ENCODE data around the gene ZNF304.

ZNF304 gene

GRCh38 chr19:57327993-57328392, 23.1 kb upstream of the ZNF304 start:
- TF ChIP-seq CTCF (IDR thresholded peaks at IDR 0.05): no peak
- no peak overlapping the region for H3K4me3 ChIP-seq
- DNase-seq (ENCODE audit: low spot score): no peak
- H3K27ac ChIP-seq: no peak overlapping the region

GRCh38 chr19:57334191-57334590, 16.9 kb upstream of the ZNF304 start:
- TF ChIP-seq CTCF (IDR thresholded peaks at IDR 0.05): no peak
- no peak overlapping the region for H3K27ac ChIP-seq
- H3K4me3 ChIP-seq: no peak overlapping the region
- DNase-seq (ENCODE audit: low spot score): no peak

GRCh38 chr19:57338877-57339276, 12.2 kb upstream of the ZNF304 start:
- H3K4me3 ChIP-seq: peak overlapping the region; percentile 36
- H3K27ac ChIP-seq: peak overlapping the region; percentile 37 to 79
- no peak for TF ChIP-seq CTCF (IDR thresholded peaks at IDR 0.05)
- no peak for DNase-seq (ENCODE audit: low spot score)

DNA sequence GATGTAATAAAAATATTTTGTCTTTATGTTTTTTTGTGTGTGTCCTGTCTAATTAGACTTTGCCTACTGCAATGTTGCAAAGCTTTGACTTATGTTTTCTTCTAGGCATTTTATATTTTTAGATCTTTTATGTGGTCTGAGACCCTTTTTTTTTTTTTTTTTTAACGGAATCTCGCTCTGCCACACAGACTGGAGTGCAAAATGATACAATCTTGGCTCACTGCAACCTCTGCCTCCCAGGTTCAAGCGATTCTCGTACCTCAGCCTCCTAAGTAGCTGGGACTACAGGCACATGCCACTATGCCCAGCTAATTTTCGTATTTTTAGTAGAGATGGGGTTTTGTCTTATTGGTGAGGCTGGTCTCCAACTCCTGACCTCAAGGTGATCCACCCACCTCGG, 8.5 kb upstream of the ZNF304 start:
- no peak for TF ChIP-seq CTCF (IDR thresholded peaks at IDR 0.05)
- no peak for DNase-seq (ENCODE audit: low spot score)
- Histone ChIP-seq H3K27ac (no peak overlapping the region), H3K4me3 (no peak overlapping the region)

GRCh38 chr19:57348136-57348535, 2.9 kb upstream of the ZNF304 start:
- Histone ChIP-seq H3K4me3 (no peak overlapping the region), H3K27ac (no peak overlapping the region)
- DNase-seq (ENCODE audit: low spot score): no peak
- TF ChIP-seq CTCF (IDR thresholded peaks at IDR 0.05): no peak

- H3K27ac ChIP-seq: peak overlapping the region in 1 of 2 donors; percentile 87
- TF ChIP-seq CTCF (IDR thresholded peaks at IDR 0.05): no peak
- H3K4me3 ChIP-seq: peak overlapping the region; percentile 99
- no peak for DNase-seq (ENCODE audit: low spot score)
These were observed 796 bp downstream of the ZNF304 start for GRCh38 chr19:57351867-57352266.

GRCh38 chr19:57355916-57356315, 4.8 kb downstream of the ZNF304 start:
- DNase-seq (ENCODE audit: low spot score): no peak
- Histone ChIP-seq H3K27ac (no peak overlapping the region), H3K4me3 (no peak overlapping the region)
- no peak for TF ChIP-seq CTCF (IDR thresholded peaks at IDR 0.05)

All from coronary artery (tissue), 2 donors.